IMR-90 (cell line): Measurements from ENCODE around the gene NXPH4. TPM values are rescaled to one million over a fixed set of nuclear protein-coding genes. Genes with fewer than 3 reads are reported as not detected.

Source experiments
- ATAC-seq: fragments of 200-7000 bp; cut with Tn5 transposase; 2 replicates; pipeline ENCODE4 v1.9.1; 2020; ENCODE audit warnings: low read depth, mild to moderate bottlenecking, moderate library complexity
- BruUV-seq: library from RNA; stranded (reverse); fragments of 400-500 nt; replicated peaks from 2 replicates; lab custom pipeline; 2021; lab: Mats Ljungman, UMichigan
- CTCF ChIA-PET: fragments of 300-600 bp; formaldehyde crosslinking; extraction: SDS; loops from one replicate; lab custom pipeline; 2021; ENCODE audit warnings: antibody characterized with exemption; lab: Yijun Ruan, JAX
- POLR2A ChIA-PET: fragments of 300-600 bp; sonication (Branson Sonifier 250); formaldehyde crosslinking; loops from one replicate; lab custom pipeline; 2022; ENCODE audit warnings: antibody characterized with exemption; ENCODE audit not compliant: unreplicated experiment; lab: Charles Lee
- DNase-seq: peaks from one replicate; pipeline ENCODE4 v3.0.0; 2013
- H2AFZ ChIP-seq: replicated peaks from 2 replicates; pipeline ENCODE3; 2013; ENCODE audit warnings: low read length, mild to moderate bottlenecking; ENCODE audit not compliant: poor library complexity
- H2AK5ac ChIP-seq: 2 replicates; pipeline ENCODE4 v1.6.1; 2013; ENCODE audit warnings: low read depth, low read length, inconsistent platforms
- H2AK9ac ChIP-seq: replicated peaks from 2 replicates; pipeline ENCODE3; 2013; ENCODE audit warnings: mild to moderate bottlenecking, low read depth, low read length, moderate library complexity; ENCODE audit not compliant: poor library complexity
- H2BK120ac ChIP-seq: 2 replicates; pipeline ENCODE4 v1.6.1; 2013; ENCODE audit warnings: low read depth, low read length, inconsistent platforms
- H2BK15ac ChIP-seq: 3 replicates; pipeline ENCODE4 v1.6.1; 2013; ENCODE audit warnings: low read depth, low read length, inconsistent platforms
- H2BK20ac ChIP-seq: 2 replicates; pipeline ENCODE4 v1.6.1; 2013; ENCODE audit warnings: low read depth, mild to moderate bottlenecking, inconsistent platforms, low read length, moderate library complexity
- H2BK5ac ChIP-seq: 2 replicates; pipeline ENCODE4 v1.6.1; 2013; ENCODE audit warnings: mild to moderate bottlenecking, low read depth, low read length, inconsistent platforms; ENCODE audit not compliant: poor library complexity, severe bottlenecking
- H3K14ac ChIP-seq: replicated peaks from 2 replicates; pipeline ENCODE4 v1.6.1; 2013; ENCODE audit warnings: low read depth, low read length, inconsistent platforms
- H3K18ac ChIP-seq: 2 replicates; pipeline ENCODE4 v1.6.1; 2013; ENCODE audit warnings: low read depth, low read length, control low read depth
- H3K23ac ChIP-seq: 2 replicates; pipeline ENCODE4 v1.6.1; 2013; ENCODE audit warnings: low read depth, low read length, inconsistent platforms
- H3K27ac ChIP-seq: 2 replicates; pipeline ENCODE4 v1.5.1; 2013; ENCODE audit warnings: mild to moderate bottlenecking, control low read depth, low read length; ENCODE audit not compliant: insufficient read depth
- H3K27me3 ChIP-seq: 2 replicates; pipeline ENCODE4 v1.6.1; 2013; ENCODE audit warnings: low read length; ENCODE audit not compliant: control insufficient read depth, insufficient read depth
- H3K36me3 ChIP-seq: 2 replicates; pipeline ENCODE4 v1.6.1; 2013; ENCODE audit warnings: low read length, mixed read lengths; ENCODE audit not compliant: control insufficient read depth, insufficient read depth
- H3K4ac ChIP-seq: 2 replicates; pipeline ENCODE4 v1.6.1; 2013; ENCODE audit warnings: low read depth, low read length, inconsistent platforms
- H3K4me1 ChIP-seq: 2 replicates; pipeline ENCODE4 v1.6.1; 2013; ENCODE audit warnings: low read length, mixed read lengths; ENCODE audit not compliant: control insufficient read depth, insufficient read depth
- H3K4me2 ChIP-seq: 2 replicates; pipeline ENCODE4 v1.6.1; 2013; ENCODE audit warnings: low read depth, mild to moderate bottlenecking, control low read depth, low read length, moderate library complexity
- H3K4me3 ChIP-seq: 2 replicates; pipeline ENCODE4 v1.5.1; 2013; ENCODE audit warnings: low read depth, mild to moderate bottlenecking, control low read depth, low read length, moderate library complexity; ENCODE audit not compliant: insufficient read depth
- H3K56ac ChIP-seq: 2 replicates; pipeline ENCODE4 v1.6.1; 2013; ENCODE audit warnings: low read length, inconsistent platforms; ENCODE audit not compliant: insufficient read depth; ENCODE audit errors: extremely low read depth
- H3K79me1 ChIP-seq, 2 experiments: 2 replicates each; pipeline ENCODE4 v1.6.1; 2013; ENCODE audit warnings: low read length in 2 of 2, inconsistent platforms in 1 of 2, low read depth in 1 of 2
- H3K9ac ChIP-seq: 2 replicates; pipeline ENCODE4 v1.6.1; 2013; ENCODE audit warnings: low read depth, low read length, control low read depth
- H3K9me1 ChIP-seq: 2 replicates; pipeline ENCODE4 v1.6.1; 2013; ENCODE audit warnings: low read length, inconsistent platforms; ENCODE audit not compliant: insufficient read depth
- H3K9me3 ChIP-seq: 2 replicates; pipeline ENCODE4 v1.6.1; 2013; ENCODE audit warnings: low read length; ENCODE audit not compliant: control insufficient read depth, insufficient read depth
- H4K20me1 ChIP-seq: 2 replicates; pipeline ENCODE4 v1.6.1; 2013; ENCODE audit warnings: low read length, inconsistent platforms; ENCODE audit not compliant: insufficient read depth
- H4K5ac ChIP-seq: 2 replicates; pipeline ENCODE4 v1.6.1; 2013; ENCODE audit warnings: mild to moderate bottlenecking, low read depth, low read length, control low read depth
- H4K8ac ChIP-seq, 2 experiments: 2 replicates each; pipeline ENCODE4 v1.6.1; 2013; ENCODE audit warnings: low read depth in 2 of 2, low read length in 2 of 2, control low read depth in 1 of 2, inconsistent platforms in 1 of 2
- H4K91ac ChIP-seq: 2 replicates; pipeline ENCODE4 v1.6.1; 2013; ENCODE audit warnings: low read depth, low read length, inconsistent platforms; ENCODE audit not compliant: insufficient read depth
- BHLHE40 ChIP-seq: fragments of 150-350 bp; IDR thresholded peaks from 2 replicates; pipeline ENCODE4 v1.6.1; 2016; ENCODE audit warnings: mild to moderate bottlenecking, low read depth, low read length
- CEBPB ChIP-seq: IDR thresholded peaks from 2 replicates; pipeline ENCODE4 v1.6.1; 2012; ENCODE audit warnings: low read depth, low read length, improper control_type of control experiment
- CHD1 ChIP-seq: IDR thresholded peaks from 2 replicates; pipeline ENCODE4 v1.6.1; 2012; ENCODE audit warnings: low read depth, low read length, improper control_type of control experiment
- CTCF ChIP-seq: conservative IDR thresholded peaks from 2 replicates; pipeline ENCODE4 v1.5.1; 2012; ENCODE audit warnings: mild to moderate bottlenecking, low read depth, low read length, improper control_type of control experiment
- FOS ChIP-seq: fragments of 150-350 bp; IDR thresholded peaks from 2 replicates; pipeline ENCODE4 v1.6.1; 2016; ENCODE audit warnings: low read depth, low read length
- MAFK ChIP-seq: IDR thresholded peaks from 2 replicates; pipeline ENCODE4 v1.6.1; 2012; ENCODE audit warnings: low read depth, low read length, improper control_type of control experiment
- MAZ ChIP-seq: IDR thresholded peaks from 2 replicates; pipeline ENCODE4 v1.6.1; 2012; ENCODE audit warnings: low read depth, mild to moderate bottlenecking, low read length, improper control_type of control experiment, moderate library complexity, borderline replicate concordance
- MXI1 ChIP-seq: IDR thresholded peaks from 2 replicates; pipeline ENCODE4 v1.6.1; 2012; ENCODE audit warnings: low read depth, mild to moderate bottlenecking, low read length, moderate library complexity, borderline replicate concordance
- NFE2L2 ChIP-seq: fragments of 150-350 bp; IDR thresholded peaks from 2 replicates; pipeline ENCODE4 v1.6.1; 2016; ENCODE audit warnings: low read depth, mild to moderate bottlenecking, low read length
- POLR2A ChIP-seq: IDR thresholded peaks from 2 replicates; pipeline ENCODE4 v1.6.1; 2012; ENCODE audit warnings: mild to moderate bottlenecking, low read depth, low read length
- RAD21 ChIP-seq: IDR thresholded peaks from 2 replicates; pipeline ENCODE4 v1.6.1; 2012; ENCODE audit warnings: low read length, improper control_type of control experiment
- RCOR1 ChIP-seq: IDR thresholded peaks from 2 replicates; pipeline ENCODE4 v1.6.1; 2012; ENCODE audit warnings: mild to moderate bottlenecking, low read length, improper control_type of control experiment; ENCODE audit not compliant: insufficient replicate concordance
- RFX5 ChIP-seq: IDR thresholded peaks from 2 replicates; pipeline ENCODE4 v1.8.0; 2012; ENCODE audit warnings: low read depth, mild to moderate bottlenecking, low read length, moderate library complexity
- SMC3 ChIP-seq: fragments of 150-350 bp; IDR thresholded peaks from 2 replicates; pipeline ENCODE4 v1.6.1; 2016; ENCODE audit warnings: low read depth, mild to moderate bottlenecking, antibody characterized with exemption, low read length, moderate library complexity
- USF2 ChIP-seq: fragments of 150-350 bp; IDR thresholded peaks from 2 replicates; pipeline ENCODE4 v1.6.1; 2017; ENCODE audit warnings: mild to moderate bottlenecking, antibody characterized with exemption, low read length, low read depth
- WGBS, 2 experiments: methylation state at CpG; one replicate each; pipeline versions ENCODE4 v1.1.5 to v1.1.7; 2013; ENCODE audit warnings: missing lambda C conversion rate in 2 of 2; ENCODE audit not compliant: insufficient read length in 1 of 2; ENCODE audit errors: extremely low coverage in 2 of 2; 5-methylcytosine and 5-hydroxymethylcytosine counted together
- dilution Hi-C: fragments of 300-500 bp; cut with HindIII; formaldehyde crosslinking; loops from one replicate; pipeline ENCODE4 v1.14.3; 2018; ENCODE audit warnings: low sequenced_read_pairs; ENCODE audit not compliant: unreplicated experiment
- in situ Hi-C: fragments of 300-500 bp; cut with MboI; formaldehyde crosslinking; loops from 3 replicates; pipeline ENCODE4 v1.14.3; 2019; ENCODE audit warnings: low sequenced_read_pairs, inconsistent platforms, mixed read lengths
- intact Hi-C: fragments of 100-400 bp; cut with micrococcal nuclease; formaldehyde crosslinking; loops from 2 replicates; pipeline ENCODE4 v1.10.0; 2022
- polyA plus RNA-seq, 3 experiments: library from polyadenylated mRNA; depleted of rRNA; stranded (reverse); fragments of >200 nt; gene quantifications; 2 replicates each; pipeline ENCODE4 v1.2.3, GENCODE V29; 2012; ENCODE audit warnings: low replicate concordance in 1 of 3
- total RNA-seq: library from RNA; depleted of rRNA; stranded (reverse); fragments of >200 nt; gene quantifications from 2 replicates; pipeline ENCODE4 v1.2.3, GENCODE V29; 2012

Gene NXPH4
- total and polyA plus RNA-seq, 2 of the 4 experiments (the other 2 are of a cell fraction), result 0.36 to 3.8 TPM

GRCh38 chr12:57230381-57231155, 14.0 kb downstream of the NXPH4 start:
- Histone ChIP-seq H3K18ac (peak overlapping the region; percentile 80), H2AK5ac (peak overlapping the region; percentile 98), H3K9me1 (peaks cover 20% of the 10 kb centered on the region), H3K4me2 (peak overlapping the region; percentile 91), H2AFZ (peak overlapping the region; percentile 89), H2AK9ac (peak overlapping the region; percentile 100), H4K91ac (peak overlapping the region; percentile 100), H3K4me1 (peaks cover 16% of the 10 kb centered on the region), H3K9ac (peak overlapping the region; percentile 98), H3K4ac (peak overlapping the region; percentile 100), H2BK20ac (peak overlapping the region; percentile 76), H3K56ac (peak overlapping the region; percentile 100), H3K36me3 (peaks cover 42% of the 10 kb centered on the region), H3K9me3 (no peaks in the 10 kb centered on the region), H3K79me1 (peaks cover 29 to 53% of the 10 kb centered on the region in 2 experiments), H2BK5ac (peak overlapping the region; percentile 88), H4K5ac (peak overlapping the region; percentile 84), H3K14ac (peak overlapping the region; percentile 100), H2BK120ac (peak overlapping the region; percentile 96), H3K23ac (peak overlapping the region; percentile 99), H3K4me3 (peak overlapping the region; percentile 59), H3K27ac (peak overlapping the region; percentile 94), H2BK15ac (peak overlapping the region; percentile 77; the same call in 2 of the 3 replicates), H3K27me3 (peaks cover 3% of the 10 kb centered on the region; the same call in 1 of the 2 replicates), H4K8ac (peak overlapping the region; percentile 95 to 99), H4K20me1 (peaks cover 33% of the 10 kb centered on the region)
- TSS peak; percentile 10 for BruUV-seq
- intact Hi-C loops (no loop called here), in situ Hi-C loops (no loop called here), dilution Hi-C loops (no loop called here)
- CTCF ChIA-PET, result interaction anchor here (2.3 to 5.3 kb wide), 2 partner anchors 11 to 17 kb away, joined by 14 to 47 read pairs; no protein-coding TSS in a partner anchor
- ATAC-seq (peak; percentile 6), DNase-seq (no peak)
- POLR2A ChIA-PET, result interaction anchor here (1.5 to 1.8 kb wide), 2 partner anchors 8 to 11 kb away, joined by 5 to 7 read pairs; no protein-coding TSS in a partner anchor
- 31% methylated on average over 7 of the region's 10 CpGs; no CpG with 5 or more reads in 1 of the 2 experiments for WGBS, 2 experiments
- TF ChIP-seq CTCF (no peak), CHD1 (no peak), MXI1 (no peak), RCOR1 (no peak), USF2 (no peak), NFE2L2 (no peak), FOS (no peak), CEBPB (no peak), RFX5 (no peak), MAFK (no peak), BHLHE40 (no peak), RAD21 (no peak), POLR2A (no peak), MAZ (no peak), SMC3 (no peak)
